Hindlimb muscle (tissue), 1 donor: ENCODE results near the gene NLGN1. TPM values are rescaled to one million over a fixed set of nuclear protein-coding genes. Genes with fewer than 3 reads are reported as not detected.

Experiments
- DNase-seq: peaks from one replicate; pipeline ENCODE4 v3.0.0-alpha.2; 2013
- polyA plus RNA-seq: library from polyadenylated mRNA; unstranded; fragments of 120-200 nt; gene quantifications from one replicate; pipeline ENCODE4 v1.2.1, GENCODE V29; 2013; ENCODE audit not compliant: insufficient read length

Gene NLGN1
- polyA plus RNA-seq, 1 donor = 1.0 TPM

GRCh38 chr3:173644086-173645082 is 246.8 kb downstream of the NLGN1 start:
- no peak for DNase-seq

DNA sequence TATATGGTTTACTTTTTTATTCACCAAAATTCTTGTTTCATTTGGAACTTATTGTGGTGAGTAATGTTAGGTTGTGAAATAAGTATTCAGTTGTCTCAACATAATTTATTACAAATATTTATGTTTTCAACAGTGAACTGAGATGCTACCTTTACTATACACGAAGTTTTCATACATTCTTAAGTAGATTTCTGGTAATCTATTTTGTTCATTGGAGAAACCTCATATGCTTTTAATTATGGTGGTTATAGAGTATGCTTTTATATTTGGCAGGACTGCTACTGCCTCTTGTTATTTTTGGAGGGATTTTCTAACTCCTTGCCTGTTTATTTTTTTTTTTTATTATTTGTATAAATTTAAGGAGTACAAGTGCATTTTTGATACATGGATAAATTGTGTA is 253.1 kb downstream of the NLGN1 start:
- DNase-seq = no peak

DNA sequence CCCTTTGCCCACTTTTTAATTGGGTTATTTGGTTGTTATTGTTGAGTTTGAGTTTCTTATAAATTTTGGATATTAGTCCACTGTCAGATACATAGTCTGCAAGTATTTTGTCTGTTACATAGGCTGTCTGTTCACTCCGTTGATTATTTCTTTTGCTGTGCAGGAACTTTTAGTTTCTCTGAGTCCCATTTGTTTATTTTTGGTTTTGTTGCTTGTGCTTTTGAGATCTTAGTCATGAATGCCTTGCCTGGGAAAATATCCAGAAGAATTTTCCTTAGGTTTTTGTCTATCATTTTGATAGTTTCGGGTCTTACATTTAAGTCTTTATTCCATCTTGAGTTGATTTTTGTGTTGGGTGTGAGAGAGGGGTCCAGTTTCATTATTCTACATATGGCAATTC is 254.5 kb downstream of the NLGN1 start:
- DNase-seq = no peak

DNA sequence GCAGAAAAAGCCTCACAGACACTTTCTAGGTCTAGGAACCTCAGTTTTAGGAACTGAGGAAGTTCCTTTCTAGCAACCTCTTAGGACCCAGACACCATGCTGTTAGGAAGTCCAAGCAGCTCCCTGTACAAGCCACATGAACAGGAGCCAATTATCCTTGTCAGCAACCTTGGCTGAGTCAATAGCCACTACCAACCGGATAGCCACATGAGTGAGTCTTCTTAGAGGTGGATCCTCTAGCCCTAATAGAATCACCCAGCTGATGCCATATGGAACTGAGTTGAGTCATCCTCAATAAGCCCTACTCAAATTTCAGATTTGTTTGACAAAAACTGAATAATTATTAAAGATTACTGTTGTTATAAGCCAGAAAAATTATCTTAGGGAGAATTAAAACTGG is 256.2 kb downstream of the NLGN1 start:
- DNase-seq = no peak

DNA sequence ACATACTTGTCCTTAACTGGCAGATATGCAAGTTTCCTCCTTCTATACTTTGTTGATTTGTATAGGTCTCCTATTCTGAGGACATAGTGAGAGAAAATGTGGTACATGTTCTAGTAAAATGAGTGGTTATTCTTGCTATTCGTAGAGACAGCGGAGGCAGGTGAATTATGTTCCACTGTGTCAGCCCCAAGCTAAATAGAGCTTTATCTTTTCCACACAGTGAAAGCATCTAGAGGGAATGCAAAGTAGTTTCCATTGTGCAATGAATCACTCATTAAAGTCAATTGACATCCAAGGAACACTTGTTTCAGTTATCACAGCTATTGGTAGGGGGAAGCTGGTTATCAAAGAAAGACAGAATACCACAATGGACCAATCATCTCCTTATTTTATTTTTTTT is 262.4 kb downstream of the NLGN1 start:
- DNase-seq = no peak

DNA sequence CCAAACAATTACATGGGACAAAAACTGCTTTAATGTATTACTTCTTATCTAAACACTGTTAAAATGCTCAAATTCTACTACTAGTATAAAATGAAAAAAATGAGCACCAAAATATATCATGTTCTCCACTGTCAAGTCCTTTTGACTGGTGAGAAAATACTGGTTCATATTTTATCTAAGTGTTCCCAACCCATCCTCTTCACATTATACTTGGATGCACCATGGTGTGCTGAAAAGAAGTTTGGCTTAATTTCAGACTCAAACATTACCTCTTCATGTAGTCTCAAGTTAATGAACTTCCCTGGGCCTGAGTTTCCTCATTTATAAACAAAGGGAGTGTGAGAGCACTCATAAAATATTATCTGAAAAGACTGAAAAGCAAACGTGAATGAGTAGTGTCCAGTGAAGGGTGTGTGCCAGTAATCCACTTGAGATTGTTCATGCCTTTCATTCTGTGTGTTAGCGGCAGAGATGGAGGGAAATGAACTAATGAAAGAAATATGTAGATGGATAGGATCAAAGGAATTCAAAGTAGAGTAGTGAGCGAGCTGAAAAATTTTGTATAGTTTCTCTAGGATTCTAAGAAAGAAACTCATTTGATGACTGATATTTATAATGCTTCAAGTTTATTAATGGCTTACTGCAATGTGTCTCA is 263.2 kb downstream of the NLGN1 start:
- DNase-seq = no peak

GRCh38 chr3:173663696-173664111 is 266.2 kb downstream of the NLGN1 start:
- DNase-seq = peak; percentile 8

GRCh38 chr3:173676094-173676493 is 278.6 kb downstream of the NLGN1 start:
- no peak for DNase-seq

- no peak for DNase-seq
Measured at GRCh38 chr3:173681188-173681678, 283.7 kb downstream of the NLGN1 start.

DNA sequence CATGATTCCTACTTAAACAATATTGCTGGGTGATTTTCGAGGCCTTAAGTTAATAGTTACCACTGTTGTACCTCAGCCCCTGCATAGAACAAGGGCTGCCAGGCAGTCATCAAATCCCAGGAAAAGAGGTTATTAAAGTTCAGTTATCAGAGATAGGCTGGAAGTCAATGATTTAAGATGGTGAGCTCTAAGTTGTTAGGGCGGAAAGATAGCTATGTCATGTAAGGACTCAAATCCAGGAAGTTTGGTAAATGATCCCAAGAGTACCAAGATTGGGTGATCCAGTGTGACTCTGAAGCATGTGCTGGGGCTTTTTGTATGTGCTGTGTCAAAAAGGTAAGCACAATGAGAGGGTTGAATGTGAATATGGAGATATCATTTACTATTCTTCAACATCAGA is 287.9 kb downstream of the NLGN1 start:
- DNase-seq = no peak

DNA sequence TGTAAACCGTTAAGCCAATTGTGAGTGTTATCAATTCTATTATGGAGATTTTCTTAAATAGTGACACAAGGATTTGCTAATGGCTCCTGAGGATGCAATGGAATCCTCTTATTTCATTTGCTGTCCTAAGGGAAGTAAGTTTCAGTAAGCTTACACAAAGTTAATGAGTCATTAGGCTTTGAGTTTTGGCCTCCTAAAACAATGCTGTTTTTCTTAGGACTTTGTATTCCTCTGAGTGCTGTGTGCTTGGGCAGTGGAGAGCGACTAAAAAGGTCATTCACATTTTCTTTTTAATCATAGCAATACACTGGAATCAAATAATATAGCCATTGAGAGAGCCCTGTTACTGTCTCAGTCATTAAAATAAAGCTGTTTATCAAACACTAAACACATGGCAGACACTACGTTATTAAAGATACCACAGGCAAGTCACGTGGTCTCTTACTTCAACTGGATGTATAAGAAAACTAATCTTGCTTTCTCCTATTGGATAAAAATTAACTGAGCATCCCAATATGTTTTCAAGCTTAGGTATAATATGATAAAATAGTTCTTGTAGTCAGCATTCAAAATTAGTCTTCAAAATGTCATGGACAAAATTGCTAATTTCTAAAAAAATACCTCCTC is 290.8 kb downstream of the NLGN1 start:
- DNase-seq = no peak

DNA sequence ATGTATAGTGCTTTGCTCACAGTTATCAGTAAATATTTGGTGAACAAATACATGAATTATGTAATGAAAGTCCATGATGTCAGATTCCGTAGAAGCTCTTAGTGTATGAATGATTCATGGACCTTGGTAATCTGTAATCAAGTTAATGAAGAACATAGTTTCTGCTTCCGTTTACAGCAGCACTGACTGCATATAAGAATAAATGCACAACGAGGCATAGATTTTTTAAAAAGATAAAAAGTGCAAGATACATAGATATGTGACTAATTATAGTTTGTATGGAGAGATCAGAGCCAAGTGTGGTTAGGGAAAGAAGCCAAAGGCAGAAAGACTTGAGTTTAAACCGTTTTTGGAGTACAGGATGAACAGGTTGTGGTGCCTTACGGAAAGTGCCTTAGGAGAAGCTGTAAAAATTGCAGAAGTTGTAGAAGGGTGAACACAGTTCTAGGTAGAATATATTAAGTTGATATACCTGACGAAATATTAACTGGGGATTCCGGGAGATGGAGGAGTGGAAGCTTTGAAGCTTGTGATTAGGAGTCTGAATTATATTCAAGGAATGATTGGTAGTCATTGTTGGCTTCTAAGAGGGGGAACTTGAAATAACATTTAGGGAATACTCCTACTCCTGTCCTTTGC is 293.1 kb downstream of the NLGN1 start:
- DNase-seq = no peak

DNA sequence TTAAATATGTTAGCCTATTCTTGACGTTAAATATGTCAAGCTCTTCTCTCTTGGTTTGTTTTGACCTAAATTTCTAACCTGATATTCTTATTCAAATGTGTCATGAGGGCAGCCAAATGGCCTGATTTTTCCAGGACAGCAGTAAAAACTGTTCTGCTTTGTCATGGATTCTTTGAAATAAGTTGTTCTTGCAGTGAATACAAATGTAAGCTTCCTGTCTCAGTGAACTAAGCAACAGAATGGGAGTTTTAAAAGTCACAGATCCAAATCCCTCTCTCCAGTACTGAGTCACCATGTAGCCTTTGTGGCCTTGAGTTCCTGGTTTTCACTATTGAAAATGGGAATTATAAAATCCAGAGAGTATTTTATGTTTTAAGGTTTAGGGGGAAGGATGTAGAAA is 301.8 kb downstream of the NLGN1 start:
- DNase-seq = no peak

DNA sequence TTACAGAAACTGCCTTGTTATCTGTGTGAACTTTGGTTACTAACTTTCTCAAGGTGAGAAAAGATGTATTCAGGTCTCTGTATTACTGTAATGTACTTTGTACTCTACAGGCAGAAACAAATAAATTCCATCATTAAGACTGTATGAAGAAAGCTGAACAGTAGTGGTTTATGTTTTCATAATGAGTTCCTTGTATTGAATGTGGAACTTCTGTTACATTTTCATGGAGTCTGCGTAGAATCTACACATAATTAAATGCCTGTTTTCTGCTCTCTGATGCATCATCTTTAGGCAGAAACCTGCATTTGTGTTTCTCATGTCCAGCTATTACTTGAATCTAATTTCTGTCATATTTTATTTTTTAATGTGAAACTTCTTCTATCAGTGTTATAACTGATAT is 302.8 kb downstream of the NLGN1 start:
- DNase-seq = no peak

DNA sequence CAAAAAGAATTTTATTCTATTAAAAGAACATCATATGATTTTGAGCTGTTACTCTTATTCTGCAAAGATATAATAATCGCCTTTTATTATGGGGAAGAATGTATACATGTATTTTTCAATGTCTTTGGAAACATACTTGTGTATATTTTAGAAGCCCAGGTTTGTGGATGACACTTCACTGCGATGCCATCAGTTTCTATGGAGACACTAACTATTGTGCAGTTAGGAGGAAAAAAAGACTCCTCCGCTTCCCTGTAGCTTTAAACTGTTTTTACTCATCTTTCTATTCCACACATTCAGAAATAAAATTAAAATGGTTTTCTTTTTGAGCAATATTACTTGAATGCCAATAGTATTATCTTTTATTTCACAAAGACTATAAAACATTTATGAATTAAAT is 305.0 kb downstream of the NLGN1 start:
- no peak for DNase-seq

DNA sequence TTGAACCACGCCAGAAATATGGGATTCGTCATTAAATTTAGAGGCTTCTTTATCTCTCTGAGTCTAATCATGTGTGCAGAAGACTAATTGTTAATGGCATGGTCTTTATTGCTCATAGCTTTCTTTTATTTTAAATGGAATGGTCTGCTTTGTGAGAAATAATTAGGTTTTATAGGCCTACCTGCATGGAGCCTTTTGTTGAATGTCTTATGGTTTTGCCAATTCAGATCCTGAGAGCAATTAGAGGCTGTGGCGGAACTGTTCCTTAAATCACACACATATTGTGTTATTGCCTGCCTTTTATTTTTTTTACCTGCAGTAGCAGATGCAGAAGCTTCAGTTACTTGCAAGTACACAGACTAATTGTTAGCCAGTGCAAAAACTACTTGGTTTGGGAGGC is 306.2 kb downstream of the NLGN1 start:
- no peak for DNase-seq

- DNase-seq = no peak
Measured at GRCh38 chr3:173706630-173707029, 309.1 kb downstream of the NLGN1 start.

DNA sequence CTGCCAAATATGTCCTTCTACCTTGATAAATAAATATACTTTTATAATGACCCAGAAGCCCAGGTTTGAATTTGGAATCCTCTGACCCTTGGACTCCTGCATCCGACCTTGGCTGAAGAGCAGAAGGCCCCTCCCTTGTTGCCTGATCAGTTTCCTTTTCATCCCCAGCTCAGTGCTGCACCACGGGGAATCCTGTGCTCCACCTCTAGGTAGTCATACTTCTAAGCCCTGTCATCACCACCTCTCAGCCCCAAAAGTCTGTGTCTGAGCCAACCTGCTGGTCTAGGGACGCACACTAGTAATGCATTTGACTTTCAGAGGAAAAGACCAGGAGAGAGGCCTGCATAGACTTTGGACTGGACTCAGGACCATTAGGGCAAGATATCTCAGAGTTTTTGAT is 310.6 kb downstream of the NLGN1 start:
- no peak for DNase-seq

GRCh38 chr3:173709026-173709425 is 311.5 kb downstream of the NLGN1 start:
- no peak for DNase-seq

DNA sequence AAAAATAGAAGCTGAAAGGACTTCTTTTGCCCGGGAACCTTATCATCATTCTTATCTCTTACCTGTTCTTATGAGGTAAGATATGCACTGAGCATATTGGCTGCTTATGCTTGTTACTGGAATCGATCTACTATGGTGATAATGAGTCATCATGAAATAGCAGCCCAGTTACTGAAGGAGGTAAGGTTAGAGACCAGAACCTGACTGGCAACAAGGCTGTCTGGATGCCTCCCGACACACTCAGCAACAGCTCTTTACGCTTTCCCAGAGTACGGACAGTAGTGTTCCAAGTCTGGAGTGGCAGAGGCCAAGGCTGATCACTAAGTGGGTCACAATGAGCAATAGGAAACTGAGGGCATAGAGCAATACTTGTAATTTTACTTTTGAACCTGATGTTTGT is 314.1 kb downstream of the NLGN1 start:
- DNase-seq = no peak

GRCh38 chr3:173719585-173719984 is 322.0 kb downstream of the NLGN1 start:
- no peak for DNase-seq

GRCh38 chr3:173725507-173725906 is 328.0 kb downstream of the NLGN1 start:
- no peak for DNase-seq

DNA sequence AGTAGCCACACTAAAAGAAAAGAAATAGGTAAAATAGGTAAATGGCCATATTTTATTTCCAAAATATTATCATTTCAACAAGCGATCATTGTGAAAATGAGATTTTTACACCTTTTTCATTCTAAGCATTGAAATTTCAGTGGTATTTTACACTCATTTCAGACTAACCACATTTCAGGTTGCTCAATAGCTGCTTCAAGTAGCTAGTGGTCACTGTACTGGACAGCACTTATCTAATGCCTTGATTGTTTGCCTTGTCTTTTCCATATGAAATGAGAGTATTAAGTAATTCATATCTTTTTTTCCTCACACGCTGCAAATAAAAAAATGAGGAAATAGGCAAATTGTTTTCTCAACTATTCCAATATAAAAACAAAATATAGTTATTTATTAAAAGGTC is 332.8 kb downstream of the NLGN1 start:
- DNase-seq = no peak
